Karpas-422 (cell line): Measurements from ENCODE around the gene CPN1. TPM values are rescaled to one million over a fixed set of nuclear protein-coding genes. Genes with fewer than 3 reads are reported as not detected.
A peak's percentile ranks its signal among the peaks of the same experiment; 100 is the strongest.

ENCODE experiments used
- DNase-seq: peaks from one replicate; pipeline ENCODE4 v3.0.0-alpha.2; 2015
- H2AFZ ChIP-seq: fragments of 200-600 bp; sonication (generic); 2 replicates; pipeline ENCODE4 v1.6.1; 2014; ENCODE audit warnings: antibody characterized with exemption, low read length, mixed read lengths
- H3K27ac ChIP-seq: fragments of 200-600 bp; sonication (generic); 2 replicates; pipeline ENCODE4 v1.5.1; 2014; ENCODE audit warnings: mild to moderate bottlenecking, low read length, moderate library complexity
- H3K27me3 ChIP-seq: fragments of 200-600 bp; sonication (generic); 2 replicates; pipeline ENCODE4 v1.6.1; 2014; ENCODE audit warnings: low read length, mixed read lengths
- H3K36me3 ChIP-seq: fragments of 200-600 bp; sonication (generic); 2 replicates; pipeline ENCODE4 v1.6.1; 2014; ENCODE audit warnings: low read length, mixed read lengths; ENCODE audit not compliant: insufficient read depth
- H3K4me1 ChIP-seq: fragments of 200-600 bp; sonication (generic); 2 replicates; pipeline ENCODE4 v1.6.1; 2014; ENCODE audit warnings: mild to moderate bottlenecking, low read length, mixed read lengths
- H3K4me2 ChIP-seq: fragments of 200-600 bp; sonication (generic); 2 replicates; pipeline ENCODE4 v1.6.1; 2014; ENCODE audit warnings: low read length, low read depth, mild to moderate bottlenecking; ENCODE audit not compliant: poor library complexity, severe bottlenecking
- H3K4me3 ChIP-seq: fragments of 200-600 bp; sonication (generic); 2 replicates; pipeline ENCODE4 v1.5.1; 2014; ENCODE audit warnings: mild to moderate bottlenecking, antibody characterized with exemption, low read length, mixed read lengths
- H3K79me2 ChIP-seq: fragments of 200-600 bp; sonication (generic); 2 replicates; pipeline ENCODE4 v1.6.1; 2014; ENCODE audit warnings: mild to moderate bottlenecking, low read length, mixed read lengths
- H3K9ac ChIP-seq: fragments of 200-600 bp; sonication (generic); 2 replicates; pipeline ENCODE4 v1.6.0; 2014; ENCODE audit warnings: low read length
- H3K9me2 ChIP-seq: fragments of 200-600 bp; sonication (generic), shearing (Covaris generic); replicated peaks from 2 replicates; pipeline ENCODE4 v1.6.0; 2014; ENCODE audit warnings: mild to moderate bottlenecking, low read length, moderate library complexity; ENCODE audit not compliant: insufficient read depth
- H3K9me3 ChIP-seq: fragments of 300-700, 200-600 bp; sonication (generic); 2 replicates; pipeline ENCODE4 v1.6.1; 2014; ENCODE audit warnings: low read length, mixed read lengths
- H4K20me1 ChIP-seq: fragments of 200-600 bp; sonication (generic); 2 replicates; pipeline ENCODE4 v1.6.1; 2014; ENCODE audit warnings: mild to moderate bottlenecking, antibody characterized with exemption, low read length, low read depth; ENCODE audit not compliant: insufficient read depth
- total RNA-seq: library from RNA; depleted of rRNA; stranded (reverse); fragments of >200 nt; shearing (Covaris generic); gene quantifications from 2 replicates; pipeline ENCODE4 v1.2.3, GENCODE V29; 2014; ENCODE audit warnings: low replicate concordance

Gene CPN1
- total RNA-seq, 1 experiment from 2014 or later: not detected

DNA sequence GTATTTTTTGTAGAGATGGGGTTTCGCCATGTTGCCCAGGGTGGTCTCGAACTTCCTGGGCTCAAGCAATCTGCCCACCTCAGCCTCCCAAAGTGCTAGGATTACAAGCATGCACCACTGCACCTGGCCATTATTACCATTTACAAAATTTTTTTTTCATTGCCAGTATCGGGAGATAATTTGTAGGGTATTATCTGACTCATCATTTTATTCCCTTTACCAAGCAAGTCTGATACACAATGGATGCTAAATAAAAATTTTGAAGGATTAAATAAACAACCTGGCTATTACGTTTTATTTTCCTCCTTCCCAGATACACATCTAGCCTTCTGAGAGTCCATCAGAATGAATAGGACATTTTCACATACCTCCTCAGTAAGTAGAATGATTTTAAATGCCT, 38.1 kb upstream of the CPN1 start:
- H3K27ac ChIP-seq: no peak overlapping the region
- no peaks in the 10 kb centered on the region for H3K27me3 ChIP-seq
- no peak overlapping the region for H3K4me2 ChIP-seq
- DNase-seq: no peak
- H3K79me2 ChIP-seq: no peaks in the 10 kb centered on the region
- H3K9me2 ChIP-seq: no peaks in the 10 kb centered on the region
- no peak overlapping the region for H3K9ac ChIP-seq
- H3K4me1 ChIP-seq: no peaks in the 10 kb centered on the region
- no peaks in the 10 kb centered on the region for H4K20me1 ChIP-seq
- no peak overlapping the region for H2AFZ ChIP-seq
- H3K4me3 ChIP-seq: no peak overlapping the region
- H3K36me3 ChIP-seq: no peaks in the 10 kb centered on the region
- no peaks in the 10 kb centered on the region for H3K9me3 ChIP-seq

GRCh38 chr10:100114976-100115770, 33.5 kb upstream of the CPN1 start:
- H3K9me3 ChIP-seq: no peaks in the 10 kb centered on the region
- H2AFZ ChIP-seq: no peak overlapping the region
- no peaks in the 10 kb centered on the region for H3K79me2 ChIP-seq
- H3K4me3 ChIP-seq: no peak overlapping the region
- H3K36me3 ChIP-seq: no peaks in the 10 kb centered on the region
- H3K4me1 ChIP-seq: no peaks in the 10 kb centered on the region
- no peaks in the 10 kb centered on the region for H4K20me1 ChIP-seq
- no peak for DNase-seq
- H3K9ac ChIP-seq: no peak overlapping the region
- no peak overlapping the region for H3K27ac ChIP-seq
- no peaks in the 10 kb centered on the region for H3K27me3 ChIP-seq
- no peaks in the 10 kb centered on the region for H3K9me2 ChIP-seq
- H3K4me2 ChIP-seq: no peak overlapping the region

DNA sequence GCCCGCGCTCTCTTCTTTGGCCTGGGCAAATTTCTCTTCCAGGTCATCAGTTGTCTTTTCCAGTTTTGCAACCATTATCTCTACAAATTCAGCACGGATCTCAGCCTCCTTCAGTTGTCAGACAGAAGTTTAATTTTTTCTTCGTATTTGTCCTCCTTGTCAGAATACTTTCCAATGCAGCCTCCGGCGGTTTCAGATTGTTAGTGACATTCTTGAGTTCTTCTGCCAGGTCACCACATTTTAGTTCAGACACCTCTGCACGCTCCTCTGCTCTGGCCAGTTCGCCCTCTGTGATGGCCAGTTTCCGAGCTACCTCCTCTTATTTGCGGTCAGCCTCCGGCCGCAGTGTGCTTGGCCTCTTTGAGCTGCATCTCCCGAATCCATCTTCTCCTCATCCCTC, 32.8 kb upstream of the CPN1 start:
- Histone ChIP-seq H3K36me3 (no peaks in the 10 kb centered on the region), H4K20me1 (no peaks in the 10 kb centered on the region), H3K9me3 (no peaks in the 10 kb centered on the region), H3K4me2 (no peak overlapping the region), H3K4me1 (no peaks in the 10 kb centered on the region), H3K9ac (no peak overlapping the region), H3K4me3 (no peak overlapping the region), H3K27me3 (no peaks in the 10 kb centered on the region), H3K27ac (no peak overlapping the region), H3K79me2 (no peaks in the 10 kb centered on the region), H3K9me2 (no peaks in the 10 kb centered on the region), H2AFZ (no peak overlapping the region)
- no peak for DNase-seq

DNA sequence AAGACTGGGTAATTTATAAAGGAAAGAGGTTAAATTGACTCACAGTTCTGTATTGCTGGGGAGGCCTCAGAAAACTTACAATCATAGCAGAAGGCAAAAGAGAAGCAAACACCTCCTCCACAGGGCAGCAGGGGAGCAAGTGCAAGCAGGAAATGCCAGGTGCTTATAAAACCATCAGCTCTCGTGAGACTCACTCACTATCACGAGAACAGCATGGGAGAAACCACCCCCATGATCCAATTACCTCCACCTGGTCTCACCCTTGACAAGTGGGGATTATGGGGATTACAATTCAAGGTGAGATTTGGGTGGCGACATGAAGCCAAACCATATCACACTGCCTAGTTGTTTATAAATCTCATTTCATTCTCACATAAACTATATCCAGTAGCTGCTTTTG, 28.0 kb upstream of the CPN1 start:
- Histone ChIP-seq H3K27ac (no peak overlapping the region), H3K36me3 (no peaks in the 10 kb centered on the region), H2AFZ (no peak overlapping the region), H3K4me2 (no peak overlapping the region), H3K4me1 (no peaks in the 10 kb centered on the region), H3K4me3 (no peak overlapping the region), H3K9ac (no peak overlapping the region), H3K27me3 (no peaks in the 10 kb centered on the region), H3K79me2 (no peaks in the 10 kb centered on the region), H3K9me3 (no peaks in the 10 kb centered on the region), H3K9me2 (no peaks in the 10 kb centered on the region), H4K20me1 (no peaks in the 10 kb centered on the region)
- peak; percentile 49 for DNase-seq

DNA sequence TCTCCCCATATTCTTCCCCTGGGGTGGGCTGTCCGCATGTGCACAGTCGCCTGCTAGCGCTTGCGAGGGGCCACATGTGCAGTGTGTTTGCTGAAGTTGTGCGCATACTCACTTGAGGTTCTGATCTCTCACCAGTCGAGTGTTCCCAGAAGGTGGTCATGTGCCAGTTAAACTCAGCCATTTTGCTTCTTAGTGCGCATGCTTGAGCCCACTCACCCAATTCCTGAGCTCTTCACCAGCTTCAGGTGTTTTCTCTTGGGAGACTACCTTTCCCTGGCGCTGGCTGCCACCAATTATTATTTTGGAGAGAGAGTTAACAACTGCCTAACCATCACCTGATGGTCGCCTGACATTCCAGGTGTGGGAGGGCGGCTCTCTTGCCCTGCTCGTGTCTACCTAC, 25.2 kb upstream of the CPN1 start:
- H3K79me2 ChIP-seq: no peaks in the 10 kb centered on the region
- no peaks in the 10 kb centered on the region for H3K9me2 ChIP-seq
- H3K36me3 ChIP-seq: no peaks in the 10 kb centered on the region

GRCh38 chr10:100104300-100104699, 22.6 kb upstream of the CPN1 start:
- no peaks in the 10 kb centered on the region for H3K9me3 ChIP-seq
- no peak overlapping the region for H3K4me2 ChIP-seq
- no peaks in the 10 kb centered on the region for H4K20me1 ChIP-seq
- no peaks in the 10 kb centered on the region for H3K36me3 ChIP-seq
- no peak for DNase-seq
- H2AFZ ChIP-seq: no peak overlapping the region
- no peaks in the 10 kb centered on the region for H3K27me3 ChIP-seq
- no peak overlapping the region for H3K9ac ChIP-seq
- H3K79me2 ChIP-seq: no peaks in the 10 kb centered on the region
- H3K9me2 ChIP-seq: no peaks in the 10 kb centered on the region
- H3K4me1 ChIP-seq: no peaks in the 10 kb centered on the region
- no peak overlapping the region for H3K4me3 ChIP-seq
- H3K27ac ChIP-seq: no peak overlapping the region

More for the DNA sequence above, 25.2 kb upstream of the CPN1 start:
- Histone ChIP-seq H3K9ac (no peak overlapping the region), H3K4me3 (no peak overlapping the region), H3K9me3 (no peaks in the 10 kb centered on the region), H2AFZ (no peak overlapping the region), H3K27ac (no peak overlapping the region), H3K4me2 (no peak overlapping the region), H4K20me1 (no peaks in the 10 kb centered on the region), H3K4me1 (no peaks in the 10 kb centered on the region), H3K27me3 (no peaks in the 10 kb centered on the region)
- no peak for DNase-seq

DNA sequence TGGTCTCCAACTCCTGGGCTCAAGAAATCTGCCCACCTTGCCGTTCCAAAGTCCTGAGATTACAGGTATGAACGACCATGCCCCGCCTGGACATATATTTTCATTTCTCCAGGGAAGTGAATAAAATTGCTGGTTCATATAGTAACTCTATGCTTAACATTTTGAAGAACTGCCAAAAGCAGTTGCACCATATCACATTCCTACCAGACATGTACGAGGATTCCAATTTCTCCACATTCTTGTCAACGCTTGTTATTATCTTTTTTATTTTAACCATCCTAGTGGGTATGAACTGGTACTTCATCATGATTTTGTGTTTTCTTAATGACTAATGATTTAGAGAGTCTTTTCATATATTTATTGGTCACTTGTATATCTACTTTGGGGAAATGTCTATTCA, 21.9 kb upstream of the CPN1 start:
- H3K9ac ChIP-seq: no peak overlapping the region
- no peak overlapping the region for H3K4me2 ChIP-seq
- H3K9me2 ChIP-seq: no peaks in the 10 kb centered on the region
- H3K36me3 ChIP-seq: no peaks in the 10 kb centered on the region
- no peaks in the 10 kb centered on the region for H3K27me3 ChIP-seq
- no peaks in the 10 kb centered on the region for H4K20me1 ChIP-seq
- H3K4me1 ChIP-seq: no peaks in the 10 kb centered on the region
- no peak overlapping the region for H3K4me3 ChIP-seq
- H2AFZ ChIP-seq: no peak overlapping the region
- DNase-seq: no peak
- no peak overlapping the region for H3K27ac ChIP-seq
- no peaks in the 10 kb centered on the region for H3K9me3 ChIP-seq
- no peaks in the 10 kb centered on the region for H3K79me2 ChIP-seq

GRCh38 chr10:100101192-100102076, 19.8 kb upstream of the CPN1 start:
- H3K9ac ChIP-seq: no peak overlapping the region
- H3K79me2 ChIP-seq: no peaks in the 10 kb centered on the region
- H3K27ac ChIP-seq: no peak overlapping the region
- H2AFZ ChIP-seq: no peak overlapping the region; the same call in 1 of the 2 replicates
- H3K9me2 ChIP-seq: no peaks in the 10 kb centered on the region
- H3K27me3 ChIP-seq: no peaks in the 10 kb centered on the region
- no peak for DNase-seq
- H4K20me1 ChIP-seq: no peaks in the 10 kb centered on the region
- H3K9me3 ChIP-seq: no peaks in the 10 kb centered on the region
- H3K4me1 ChIP-seq: no peaks in the 10 kb centered on the region
- H3K4me2 ChIP-seq: no peak overlapping the region
- H3K36me3 ChIP-seq: no peaks in the 10 kb centered on the region
- no peak overlapping the region for H3K4me3 ChIP-seq
